HepG2 (cell line): Measurements from ENCODE around the gene MEIOB. TPM values are rescaled to one million over a fixed set of nuclear protein-coding genes. Genes with fewer than 3 reads are reported as not detected.
A peak's percentile ranks its signal among the peaks of the same experiment; 100 is the strongest.

Experiments
- BRD4 ChIP-seq: sonication (generic); formaldehyde crosslinking; IDR thresholded peaks from 2 replicates; pipeline ENCODE4 v1.4.0; 2020; ENCODE audit warnings: missing genetic modification reagents
- CENPX ChIP-seq: sonication (generic); formaldehyde crosslinking; IDR thresholded peaks from 2 replicates; pipeline ENCODE4 v1.9.0; 2021; ENCODE audit warnings: mild to moderate bottlenecking, missing genetic modification reagents, moderate library complexity
- ISL2 ChIP-seq: sonication (generic); formaldehyde crosslinking; IDR thresholded peaks from 2 replicates; pipeline ENCODE4 v1.5.0; 2020; ENCODE audit warnings: missing genetic modification reagents
- KAT2B ChIP-seq: fragments of 150-350 bp; IDR thresholded peaks from 2 replicates; pipeline ENCODE4 v1.6.1; 2014; ENCODE audit warnings: low read depth, low read length, borderline replicate concordance
- MTERF4 ChIP-seq: sonication (generic); formaldehyde crosslinking; IDR thresholded peaks from 2 replicates; pipeline ENCODE4 v1.8.0; 2023; ENCODE audit warnings: mild to moderate bottlenecking, missing genetic modification reagents
- PAXIP1 ChIP-seq: sonication (generic); formaldehyde crosslinking; conservative IDR thresholded peaks from 2 replicates; pipeline ENCODE4 v1.4.0; 2020; ENCODE audit warnings: mild to moderate bottlenecking, missing genetic modification reagents, moderate library complexity
- PCBP2 ChIP-seq: fragments of 200-400 bp; formaldehyde crosslinking; optimal IDR thresholded peaks from 2 replicates; pipeline ENCODE3; 2018; ENCODE audit warnings: low read length, low read depth; ENCODE audit not compliant: poor library complexity, severe bottlenecking
- PITX1 ChIP-seq: sonication (generic); formaldehyde crosslinking; IDR thresholded peaks from 2 replicates; pipeline ENCODE4 v1.5.1; 2020; ENCODE audit warnings: mild to moderate bottlenecking, missing genetic modification reagents
- SMYD3 ChIP-seq: sonication (generic); formaldehyde crosslinking; IDR thresholded peaks from 2 replicates; pipeline ENCODE4 v1.8.1; 2023; ENCODE audit warnings: mild to moderate bottlenecking, missing genetic modification reagents
- SOX6 ChIP-seq, 2 experiments: fragments of 450-650 bp in 1 of 2; sonication (generic) in 1 of 2; formaldehyde crosslinking in 1 of 2; IDR thresholded peaks; 2 replicates each; pipeline versions ENCODE4 v1.4.0 to v1.6.1; 2017 to 2020; ENCODE audit warnings: antibody characterized with exemption in 1 of 2, mild to moderate bottlenecking in 1 of 2, missing genetic modification reagents in 1 of 2
- TEAD2 ChIP-seq: sonication (generic); formaldehyde crosslinking; IDR thresholded peaks from 2 replicates; pipeline ENCODE4 v1.9.0; 2021; ENCODE audit warnings: missing genetic modification reagents
- ZFYVE20 ChIP-seq: sonication (generic); formaldehyde crosslinking; IDR thresholded peaks from 2 replicates; pipeline ENCODE4 v1.8.0; 2023; ENCODE audit warnings: low read depth, mild to moderate bottlenecking, moderate library complexity, missing genetic modification reagents, borderline replicate concordance
- ZNF3 ChIP-seq: IDR thresholded peaks from 2 replicates; pipeline ENCODE4 v1.7.0; 2017; ENCODE audit warnings: inconsistent platforms
- ZNF317 ChIP-seq: sonication (generic); formaldehyde crosslinking; IDR thresholded peaks from 2 replicates; pipeline ENCODE4 v1.5.0; 2020; ENCODE audit warnings: mild to moderate bottlenecking, missing genetic modification reagents
- ZNF572 ChIP-seq: sonication (generic); formaldehyde crosslinking; IDR thresholded peaks from 2 replicates; pipeline ENCODE4 v1.5.1; 2020; ENCODE audit warnings: mild to moderate bottlenecking, missing genetic modification reagents
- ZNF609 ChIP-seq: sonication (generic); formaldehyde crosslinking; IDR thresholded peaks from 2 replicates; pipeline ENCODE4 v1.4.0; 2020; ENCODE audit warnings: mild to moderate bottlenecking, missing genetic modification reagents, borderline replicate concordance
- ZNF619 ChIP-seq: sonication (generic); formaldehyde crosslinking; IDR thresholded peaks from 2 replicates; pipeline ENCODE4 v1.4.0; 2020; ENCODE audit warnings: mild to moderate bottlenecking, missing genetic modification reagents
- ZNF740 ChIP-seq: sonication (generic); formaldehyde crosslinking; IDR thresholded peaks from 2 replicates; pipeline ENCODE4 v1.4.0; 2020; ENCODE audit warnings: missing genetic modification reagents
- ZNF777 ChIP-seq: sonication (generic); formaldehyde crosslinking; IDR thresholded peaks from 2 replicates; pipeline ENCODE4 v1.4.0; 2020; ENCODE audit warnings: missing genetic modification reagents
- polyA plus RNA-seq, 8 experiments: library from polyadenylated mRNA; depleted of rRNA in 3 of 8; stranded (reverse) in 7 of 8; unstranded in 1 of 8; fragments of >200 nt; fragmentation: Illumina TruSeq in 4 of 8; extraction: Trizol in 4 of 8; gene quantifications; 2 replicates each; pipeline versions ENCODE4 v1.2.1 to v1.2.3, GENCODE V29; 2011 to 2016; ENCODE audit warnings: low read depth in 4 of 8, missing spikeins in 1 of 8, mixed read lengths in 1 of 8; ENCODE audit not compliant: insufficient read depth in 1 of 8
- total RNA-seq, 5 experiments: library from RNA; depleted of rRNA; stranded (reverse); fragments of >200 nt; fragmentation: Illumina TruSeq; extraction: Trizol; gene quantifications; 2 replicates each; pipeline ENCODE4 v1.2.3, GENCODE V29; 2016; ENCODE audit warnings: low read depth in 1 of 5

Gene MEIOB
- total and polyA plus RNA-seq, 2 of the 13 experiments (the other 11 are each of a cell fraction or from before 2014, with no cell fraction given) = 0.17 TPM; not detected in 1

GRCh38 chr16:1826691-1827573, 45.0 kb downstream of the MEIOB start, which contains the start of the genes FAHD1 and HAGH (continued):
- TF ChIP-seq PAXIP1 (CRISPR knock-in tag) = peak; percentile 53; the same call in 1 of the 2 replicates
- peak; percentile 89; the same call in 1 of the 2 replicates for TF ChIP-seq ZNF572
- peak; percentile 62 for TF ChIP-seq SMYD3 (CRISPR knock-in tag)
- no peak for TF ChIP-seq CENPX (CRISPR knock-in tag)
- TF ChIP-seq ZNF3 (CRISPR knock-in tag) = no peak
- TF ChIP-seq PCBP2 = no peak
- TF ChIP-seq ZNF740 = peak; percentile 36; the same call in 1 of the 2 replicates
- no peak for TF ChIP-seq TEAD2 (CRISPR knock-in tag)
- TF ChIP-seq PITX1 (CRISPR knock-in tag) = peak; percentile 54; the same call in 1 of the 2 replicates
- peak; percentile 63 for TF ChIP-seq ISL2 (CRISPR knock-in tag)
- TF ChIP-seq MTERF4 (CRISPR knock-in tag) = peak; percentile 76; the same call in 1 of the 2 replicates
- TF ChIP-seq ZNF777 = peak; percentile 95
- TF ChIP-seq BRD4 (CRISPR knock-in tag) = peak; percentile 96
- TF ChIP-seq ZNF317 = peak; percentile 77
- no peak for TF ChIP-seq KAT2B
- no peak for TF ChIP-seq ZNF609 (CRISPR knock-in tag)
- TF ChIP-seq SOX6 (IDR thresholded peaks at IDR 0.05) = no peak
- peak; percentile 77 for TF ChIP-seq SOX6 (CRISPR knock-in tag; IDR thresholded peaks at IDR 0.05)
- TF ChIP-seq ZFYVE20 (CRISPR knock-in tag) = 0 out of 2 replicates have a peak, but pooled peaks have one; percentile 73
- no peak for TF ChIP-seq ZNF619 (CRISPR knock-in tag)
